Hepatocyte (in vitro differentiated cells): Measurements from ENCODE around the gene CMSS1.

ENCODE experiments used
- CTCF ChIP-seq: fragments of 200-600 bp; sonication (generic); IDR thresholded peaks from 2 replicates; pipeline ENCODE4 v1.5.1; 2016; ENCODE audit warnings: antibody characterized with exemption, mild to moderate bottlenecking; ENCODE audit not compliant: poor library complexity
- EZH2phosphoT487 ChIP-seq: fragments of 200-600 bp; sonication (generic); IDR thresholded peaks from one replicate; pipeline ENCODE4 v1.6.1; 2018; ENCODE audit warnings: antibody characterized with exemption, mild to moderate bottlenecking, low read depth, moderate library complexity; ENCODE audit not compliant: unreplicated experiment, severe bottlenecking

DNA sequence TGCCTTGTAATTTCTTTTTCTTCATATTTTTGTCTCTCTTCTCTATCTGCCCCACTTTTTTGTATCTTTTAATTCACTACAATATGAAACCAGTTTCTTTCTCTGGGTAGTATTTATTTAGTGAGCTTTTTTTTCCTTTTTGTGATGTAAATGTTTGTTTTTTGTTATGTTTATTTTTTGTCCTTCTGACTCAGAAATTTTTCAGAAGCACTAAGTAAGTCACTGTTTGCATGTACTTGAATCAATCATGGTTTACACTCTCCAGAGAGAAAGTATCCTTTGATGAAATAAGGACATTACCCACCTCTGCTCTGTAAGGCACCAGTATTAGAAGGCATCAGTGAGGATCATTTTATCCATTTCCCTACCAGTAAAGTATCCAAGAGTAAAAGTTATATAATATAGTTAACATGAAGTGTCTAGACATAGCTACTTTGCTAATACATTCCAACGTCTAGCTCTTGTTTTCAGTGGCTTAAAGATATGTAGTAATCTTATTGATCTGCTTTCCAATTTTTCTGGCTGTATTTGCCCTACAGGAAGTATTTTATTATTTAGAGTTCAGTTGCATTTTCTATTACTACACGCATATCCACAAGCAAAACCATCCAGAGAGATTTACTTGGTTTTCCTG lies 271.2 kb downstream of the CMSS1 start:
- TF ChIP-seq CTCF: no peak
- TF ChIP-seq EZH2phosphoT487: no peak
